GM23338 (cell line): ENCODE measurements around the gene RAB3IP. TPM values are rescaled to one million over a fixed set of nuclear protein-coding genes. Genes with fewer than 3 reads are reported as not detected.
A peak's percentile ranks its signal among the peaks of the same experiment; 100 is the strongest.

Experiments
- ATAC-seq: fragments of 200-7000 bp; cut with Tn5 transposase; 3 replicates; pipeline ENCODE4 v1.9.1; 2020
- DNase-seq: peaks from one replicate; pipeline ENCODE4 v3.0.0-alpha.2; 2015; ENCODE audit warnings: low spot score
- H2AFZ ChIP-seq: fragments of 200-600 bp; sonication (generic); 2 replicates; pipeline ENCODE4 v1.8.0; 2016; ENCODE audit warnings: antibody characterized with exemption, mild to moderate bottlenecking, moderate library complexity
- H3F3A ChIP-seq: fragments of 200-600 bp; sonication (generic); replicated peaks from 2 replicates; pipeline ENCODE4 v1.8.0; 2017; ENCODE audit warnings: antibody characterized with exemption, mixed run types, low read depth
- H3K27ac ChIP-seq: fragments of 200-600 bp; sonication (generic); 2 replicates; pipeline ENCODE4 v1.6.1; 2016; ENCODE audit warnings: low read depth
- H3K27me3 ChIP-seq: fragments of 200-600 bp; sonication (generic); 2 replicates; pipeline ENCODE4 v1.8.0; 2016; ENCODE audit warnings: mild to moderate bottlenecking, mixed run types, moderate library complexity; ENCODE audit not compliant: insufficient read depth
- H3K36me3 ChIP-seq: fragments of 200-600 bp; sonication (generic); 2 replicates; pipeline ENCODE4 v1.8.0; 2016; ENCODE audit warnings: mild to moderate bottlenecking; ENCODE audit not compliant: insufficient read depth
- H3K4me1 ChIP-seq: fragments of 200-600 bp; sonication (generic); 2 replicates; pipeline ENCODE4 v1.8.0; 2016; ENCODE audit warnings: mild to moderate bottlenecking, moderate library complexity; ENCODE audit not compliant: insufficient read depth
- H3K4me2 ChIP-seq: fragments of 200-600 bp; sonication (generic); 2 replicates; pipeline ENCODE4 v1.7.1; 2017; ENCODE audit warnings: mixed run types
- H3K4me3 ChIP-seq: fragments of 200-600 bp; sonication (generic); 2 replicates; pipeline ENCODE4 v1.6.1; 2016; ENCODE audit warnings: mixed run types
- H3K79me2 ChIP-seq: fragments of 200-600 bp; sonication (generic); replicated peaks from 2 replicates; pipeline ENCODE4 v1.8.0; 2017; ENCODE audit warnings: mild to moderate bottlenecking; ENCODE audit not compliant: insufficient read depth
- H3K9me2 ChIP-seq: fragments of 200-600 bp; sonication (generic); 2 replicates; pipeline ENCODE4 v1.8.0; 2017; ENCODE audit not compliant: insufficient read depth
- H4K20me1 ChIP-seq: fragments of 200-600 bp; sonication (generic); replicated peaks from 2 replicates; pipeline ENCODE4 v1.8.0; 2017; ENCODE audit warnings: mild to moderate bottlenecking; ENCODE audit not compliant: insufficient read depth
- H3K27ac Mint-ChIP-seq: 2 replicates; pipeline ENCODE4 v1.8.0; 2020; ENCODE audit warnings: inconsistent platforms, mild to moderate bottlenecking, moderate library complexity, mixed read lengths
- H3K27me3 Mint-ChIP-seq: 3 replicates; pipeline ENCODE4 v1.8.0; 2022; ENCODE audit warnings: low read depth, mild to moderate bottlenecking, moderate library complexity, mixed read lengths, inconsistent platforms; ENCODE audit not compliant: insufficient read depth, poor library complexity
- H3K36me3 Mint-ChIP-seq: 3 replicates; pipeline ENCODE4 v1.8.0; 2021; ENCODE audit warnings: low read depth, mild to moderate bottlenecking, inconsistent platforms, moderate library complexity, mixed read lengths
- H3K4me1 Mint-ChIP-seq: 3 replicates; pipeline ENCODE4 v1.8.0; 2020; ENCODE audit warnings: mild to moderate bottlenecking, inconsistent platforms, mixed read lengths
- H3K4me3 Mint-ChIP-seq: 3 replicates; pipeline ENCODE4 v1.8.0; 2021; ENCODE audit warnings: moderate library complexity, mild to moderate bottlenecking, inconsistent platforms, mixed read lengths
- H3K9me3 Mint-ChIP-seq: 3 replicates; pipeline ENCODE4 v1.8.0; 2020; ENCODE audit warnings: moderate library complexity, mild to moderate bottlenecking, inconsistent platforms, mixed read lengths
- CREB1 ChIP-seq: fragments of 250-450 bp; sonication (Bioruptor Pico); IDR thresholded peaks from 2 replicates; pipeline ENCODE4 v1.5.0; 2020; ENCODE audit warnings: low read depth, mild to moderate bottlenecking, moderate library complexity
- NANOG ChIP-seq: IDR thresholded peaks from 2 replicates; pipeline ENCODE4 v1.6.1; 2016; ENCODE audit warnings: antibody characterized with exemption, borderline replicate concordance
- ZNF114 ChIP-seq: fragments of 250-450 bp; sonication (Bioruptor Pico); IDR thresholded peaks from 2 replicates; pipeline ENCODE4 v1.5.0; 2020; ENCODE audit warnings: mild to moderate bottlenecking, moderate library complexity
- polyA plus RNA-seq: library from polyadenylated mRNA; unstranded; fragments of >200 nt; fragmentation: Nextera tagmentation; extraction: Ambion mirVana; gene quantifications from 2 replicates; pipeline ENCODE4 v1.2.1, GENCODE V29; 2016
- total RNA-seq: library from RNA; depleted of rRNA; stranded (reverse); fragments of >200 nt; shearing (Covaris generic); gene quantifications from 2 replicates; pipeline ENCODE4 v1.2.3, GENCODE V29; 2014
- TF ChIP-seq, protein P1 (sequence below): IDR thresholded peaks from 2 replicates; pipeline ENCODE4 v1.6.1; 2016; ENCODE audit warnings: antibody characterized with exemption
- TF ChIP-seq, protein P2 (sequence below), 2 experiments: fragments of 200-600 bp in 1 of 2; sonication (generic) in 1 of 2; conservative IDR thresholded peaks; 2 replicates each; pipeline versions ENCODE4 v1.5.1 to v1.6.1; 2016 to 2017; ENCODE audit warnings: antibody characterized with exemption in 2 of 2, low read depth in 2 of 2, mild to moderate bottlenecking in 2 of 2, moderate library complexity in 1 of 2
- TF ChIP-seq, protein P3 (sequence below): IDR thresholded peaks from one replicate; pipeline ENCODE4 v1.6.1; 2018; ENCODE audit warnings: antibody characterized with exemption; ENCODE audit not compliant: unreplicated experiment

The RAB3IP gene
- total and polyA plus RNA-seq, 2 experiments from 2014 or later, result 48.6 TPM

DNA sequence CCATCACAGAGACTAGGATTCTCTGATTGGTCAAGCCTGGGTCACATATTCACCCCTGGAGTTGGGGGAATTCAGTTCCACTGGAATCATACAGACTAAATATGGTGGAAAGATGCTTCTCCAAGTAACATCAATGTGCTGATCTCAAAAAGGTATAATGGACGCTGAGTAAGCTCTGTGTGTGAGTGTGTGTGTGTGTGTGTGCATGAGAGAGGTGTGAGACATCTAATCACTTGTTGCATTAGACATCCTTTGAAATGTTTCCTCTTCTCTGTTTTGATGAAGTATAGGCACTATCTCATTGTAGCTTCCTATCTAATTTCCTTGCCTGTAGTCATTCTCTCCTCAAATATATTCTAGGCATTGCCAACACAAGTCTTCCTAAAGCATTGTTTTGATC lies 5.0 kb upstream of the RAB3IP start:
- Histone ChIP-seq H3K36me3 (no peaks in the 10 kb centered on the region), H2AFZ (no peak overlapping the region), H3F3A (no peaks in the 10 kb centered on the region), H3K4me1 (no peaks in the 10 kb centered on the region; the same call in 1 of the 2 replicates), H4K20me1 (no peaks in the 10 kb centered on the region), H3K9me2 (no peaks in the 10 kb centered on the region), H3K4me2 (no peak overlapping the region), H3K27me3 (peaks cover 26% of the 10 kb centered on the region), H3K4me3 (no peak overlapping the region), H3K79me2 (no peaks in the 10 kb centered on the region), H3K27ac (no peak overlapping the region)
- H3K27me3 Mint-ChIP-seq, result peaks cover 18% of the 10 kb centered on the region
- ATAC-seq (no peak), DNase-seq (no peak)
- H3K27ac Mint-ChIP-seq, result no peak overlapping the region
- H3K4me1 Mint-ChIP-seq, result peaks cover 2% of the 10 kb centered on the region; the same call in 1 of the 3 replicates
- TF ChIP-seq, protein P1, sequence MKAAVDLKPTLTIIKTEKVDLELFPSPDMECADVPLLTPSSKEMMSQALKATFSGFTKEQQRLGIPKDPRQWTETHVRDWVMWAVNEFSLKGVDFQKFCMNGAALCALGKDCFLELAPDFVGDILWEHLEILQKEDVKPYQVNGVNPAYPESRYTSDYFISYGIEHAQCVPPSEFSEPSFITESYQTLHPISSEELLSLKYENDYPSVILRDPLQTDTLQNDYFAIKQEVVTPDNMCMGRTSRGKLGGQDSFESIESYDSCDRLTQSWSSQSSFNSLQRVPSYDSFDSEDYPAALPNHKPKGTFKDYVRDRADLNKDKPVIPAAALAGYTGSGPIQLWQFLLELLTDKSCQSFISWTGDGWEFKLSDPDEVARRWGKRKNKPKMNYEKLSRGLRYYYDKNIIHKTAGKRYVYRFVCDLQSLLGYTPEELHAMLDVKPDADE, result no peak
- TF ChIP-seq ZNF114 (no peak), NANOG (no peak)
- TF ChIP-seq, protein P2, sequence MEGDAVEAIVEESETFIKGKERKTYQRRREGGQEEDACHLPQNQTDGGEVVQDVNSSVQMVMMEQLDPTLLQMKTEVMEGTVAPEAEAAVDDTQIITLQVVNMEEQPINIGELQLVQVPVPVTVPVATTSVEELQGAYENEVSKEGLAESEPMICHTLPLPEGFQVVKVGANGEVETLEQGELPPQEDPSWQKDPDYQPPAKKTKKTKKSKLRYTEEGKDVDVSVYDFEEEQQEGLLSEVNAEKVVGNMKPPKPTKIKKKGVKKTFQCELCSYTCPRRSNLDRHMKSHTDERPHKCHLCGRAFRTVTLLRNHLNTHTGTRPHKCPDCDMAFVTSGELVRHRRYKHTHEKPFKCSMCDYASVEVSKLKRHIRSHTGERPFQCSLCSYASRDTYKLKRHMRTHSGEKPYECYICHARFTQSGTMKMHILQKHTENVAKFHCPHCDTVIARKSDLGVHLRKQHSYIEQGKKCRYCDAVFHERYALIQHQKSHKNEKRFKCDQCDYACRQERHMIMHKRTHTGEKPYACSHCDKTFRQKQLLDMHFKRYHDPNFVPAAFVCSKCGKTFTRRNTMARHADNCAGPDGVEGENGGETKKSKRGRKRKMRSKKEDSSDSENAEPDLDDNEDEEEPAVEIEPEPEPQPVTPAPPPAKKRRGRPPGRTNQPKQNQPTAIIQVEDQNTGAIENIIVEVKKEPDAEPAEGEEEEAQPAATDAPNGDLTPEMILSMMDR (conservative IDR thresholded peaks at IDR 0.05; ENCODE audit: low read depth in 2 of 2), result no peak
- no peaks in the 10 kb centered on the region for H3K36me3 Mint-ChIP-seq
- no peaks in the 10 kb centered on the region for H3K9me3 Mint-ChIP-seq
- H3K4me3 Mint-ChIP-seq, result no peak overlapping the region

DNA sequence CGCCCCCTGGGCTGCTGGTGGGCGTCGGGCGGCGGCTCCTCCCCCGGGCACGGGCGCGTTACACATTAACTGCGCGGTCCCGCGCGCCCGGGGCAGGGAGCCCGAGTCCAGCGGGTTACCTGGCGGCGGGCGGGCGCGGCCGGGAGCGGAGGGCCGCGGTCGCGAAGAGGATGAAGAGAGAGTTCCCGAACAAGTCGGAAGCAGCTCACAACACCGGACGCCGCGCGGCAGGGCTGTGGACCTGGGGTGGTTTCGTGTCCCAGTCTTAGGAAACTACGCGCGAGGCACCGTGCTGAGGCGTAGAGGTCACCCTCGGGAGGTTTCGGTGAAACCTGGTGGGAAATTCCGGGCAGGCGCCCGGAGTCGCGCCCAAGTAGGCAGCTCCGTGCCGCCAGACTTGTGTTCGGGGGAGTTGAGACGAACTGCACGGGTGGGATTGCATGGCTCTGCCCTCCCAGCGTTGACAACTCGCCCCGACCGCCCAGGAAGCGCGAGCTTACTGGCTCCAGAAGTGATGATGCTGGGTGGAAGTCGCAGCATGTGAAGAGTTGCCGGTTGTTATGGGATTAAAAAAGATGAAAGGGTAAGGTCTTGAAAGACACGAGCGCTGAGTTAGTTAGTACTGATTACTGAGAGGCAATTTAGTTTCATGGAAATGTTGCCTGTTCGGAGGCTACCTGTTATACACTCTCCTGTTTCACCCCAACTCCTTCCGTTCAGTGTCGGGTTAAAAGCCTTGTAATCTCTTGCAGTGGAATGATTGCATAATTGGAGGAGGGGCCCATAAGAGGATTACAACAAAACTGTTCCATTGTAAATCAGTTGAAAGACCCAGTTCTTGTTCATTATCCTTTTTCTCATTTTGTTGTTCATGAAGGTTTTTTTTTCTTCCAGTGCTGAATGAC lies 879 bp downstream of the RAB3IP start:
- DNase-seq, result peak; percentile 64
- peak; percentile 40 for ATAC-seq
- Histone ChIP-seq H3K4me1 (peaks cover 8% of the 10 kb centered on the region), H3K4me2 (peak overlapping the region; percentile 80), H2AFZ (peak overlapping the region; percentile 24), H3K36me3 (no peaks in the 10 kb centered on the region), H4K20me1 (peaks cover 22% of the 10 kb centered on the region), H3K27me3 (peaks cover 44% of the 10 kb centered on the region), H3K4me3 (peak overlapping the region; percentile 93), H3K27ac (no peak overlapping the region), H3K9me2 (no peaks in the 10 kb centered on the region), H3K79me2 (peaks cover 36% of the 10 kb centered on the region), H3F3A (peaks cover 2% of the 10 kb centered on the region)
- Mint-ChIP-seq H3K27ac (peak overlapping the region; percentile 14; the same call in 1 of the 2 replicates), H3K4me1 (peaks cover 11% of the 10 kb centered on the region; the same call in 2 of the 3 replicates), H3K4me3 (peak overlapping the region; percentile 88), H3K36me3 (no peaks in the 10 kb centered on the region), H3K27me3 (peaks cover 25% of the 10 kb centered on the region), H3K9me3 (no peaks in the 10 kb centered on the region)
- no peak for TF ChIP-seq NANOG
- TF ChIP-seq, protein P3, sequence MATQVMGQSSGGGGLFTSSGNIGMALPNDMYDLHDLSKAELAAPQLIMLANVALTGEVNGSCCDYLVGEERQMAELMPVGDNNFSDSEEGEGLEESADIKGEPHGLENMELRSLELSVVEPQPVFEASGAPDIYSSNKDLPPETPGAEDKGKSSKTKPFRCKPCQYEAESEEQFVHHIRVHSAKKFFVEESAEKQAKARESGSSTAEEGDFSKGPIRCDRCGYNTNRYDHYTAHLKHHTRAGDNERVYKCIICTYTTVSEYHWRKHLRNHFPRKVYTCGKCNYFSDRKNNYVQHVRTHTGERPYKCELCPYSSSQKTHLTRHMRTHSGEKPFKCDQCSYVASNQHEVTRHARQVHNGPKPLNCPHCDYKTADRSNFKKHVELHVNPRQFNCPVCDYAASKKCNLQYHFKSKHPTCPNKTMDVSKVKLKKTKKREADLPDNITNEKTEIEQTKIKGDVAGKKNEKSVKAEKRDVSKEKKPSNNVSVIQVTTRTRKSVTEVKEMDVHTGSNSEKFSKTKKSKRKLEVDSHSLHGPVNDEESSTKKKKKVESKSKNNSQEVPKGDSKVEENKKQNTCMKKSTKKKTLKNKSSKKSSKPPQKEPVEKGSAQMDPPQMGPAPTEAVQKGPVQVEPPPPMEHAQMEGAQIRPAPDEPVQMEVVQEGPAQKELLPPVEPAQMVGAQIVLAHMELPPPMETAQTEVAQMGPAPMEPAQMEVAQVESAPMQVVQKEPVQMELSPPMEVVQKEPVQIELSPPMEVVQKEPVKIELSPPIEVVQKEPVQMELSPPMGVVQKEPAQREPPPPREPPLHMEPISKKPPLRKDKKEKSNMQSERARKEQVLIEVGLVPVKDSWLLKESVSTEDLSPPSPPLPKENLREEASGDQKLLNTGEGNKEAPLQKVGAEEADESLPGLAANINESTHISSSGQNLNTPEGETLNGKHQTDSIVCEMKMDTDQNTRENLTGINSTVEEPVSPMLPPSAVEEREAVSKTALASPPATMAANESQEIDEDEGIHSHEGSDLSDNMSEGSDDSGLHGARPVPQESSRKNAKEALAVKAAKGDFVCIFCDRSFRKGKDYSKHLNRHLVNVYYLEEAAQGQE, result no peak
- TF ChIP-seq, protein P1, result no peak
- TF ChIP-seq CREB1 (CRISPR knock-in tag), result no peak
- no peak for TF ChIP-seq ZNF114
